Activated CD8-positive, alpha-beta memory T cell treated with anti-CD3 and anti-CD28 coated beads, Interleukin-2, amount 50 U/mL, for 24 hours (primary cell): ENCODE measurements around the gene LRRC3.

Experiments
- DNase-seq: peaks from one replicate; pipeline ENCODE4 v3.0.0-alpha.2; 2020; ENCODE audit errors: extremely low read depth

LRRC3 gene

GRCh38 chr21:44511219-44511937, 56.1 kb downstream of the LRRC3 start:
- DNase-seq, result no peak
